Panc1 (cell line): Measurements from ENCODE around the gene EEIG1. TPM values are rescaled to one million over a fixed set of nuclear protein-coding genes. Genes with fewer than 3 reads are reported as not detected.

Source experiments
- ATAC-seq: fragments of 200-7000 bp; cut with Tn5 transposase; 2 replicates; pipeline ENCODE4 v1.9.1; 2020; ENCODE audit warnings: mild to moderate bottlenecking, moderate library complexity
- BruUV-seq: library from RNA; stranded (reverse); fragments of 400-500 nt; replicated peaks from 2 replicates; lab custom pipeline; 2021; lab: Mats Ljungman, UMichigan
- CTCF ChIA-PET: fragments of 300-600 bp; sonication (Branson Sonifier 250); formaldehyde crosslinking; loops from one replicate; lab custom pipeline; 2022; ENCODE audit warnings: antibody characterized with exemption; lab: Charles Lee
- POLR2A ChIA-PET: fragments of 300-600 bp; sonication (Branson Sonifier 250); formaldehyde crosslinking; loops from one replicate; lab custom pipeline; 2022; ENCODE audit warnings: antibody characterized with exemption; lab: Charles Lee
- DNase-seq: peaks from one replicate; pipeline ENCODE4 v3.0.0-alpha.2; 2010; ENCODE audit warnings: low read depth, low spot score
- H3K27ac ChIP-seq: 2 replicates; pipeline ENCODE4 v1.5.1; 2011; ENCODE audit warnings: mild to moderate bottlenecking, low read length, inconsistent platforms
- H3K27me3 ChIP-seq: fragments of 200-500 bp; sonication (Bioruptor generic); 2 replicates; pipeline ENCODE4 v1.6.0; 2014; ENCODE audit warnings: low read length, inconsistent platforms; ENCODE audit not compliant: control insufficient read depth, insufficient read depth
- H3K36me3 ChIP-seq: fragments of 200-500 bp; sonication (Bioruptor generic); 2 replicates; pipeline ENCODE4 v1.5.1; 2014; ENCODE audit warnings: inconsistent platforms, mild to moderate bottlenecking, low read length, moderate library complexity; ENCODE audit not compliant: control insufficient read depth, insufficient read depth
- H3K4me1 ChIP-seq: 2 replicates; pipeline ENCODE4 v1.5.1; 2011; ENCODE audit warnings: inconsistent platforms, mild to moderate bottlenecking, low read length, moderate library complexity; ENCODE audit not compliant: control insufficient read depth, insufficient read depth
- H3K4me3 ChIP-seq, 2 experiments: 2 replicates each; pipeline ENCODE4 v1.5.1; 2011 to 2012; ENCODE audit warnings: low read depth in 2 of 2, low read length in 2 of 2, mild to moderate bottlenecking in 2 of 2, inconsistent platforms in 1 of 2, moderate library complexity in 1 of 2
- H3K9me3 ChIP-seq: fragments of 200-500 bp; sonication (Bioruptor generic); 2 replicates; pipeline ENCODE4 v1.5.1; 2014; ENCODE audit warnings: low read depth, mild to moderate bottlenecking, inconsistent platforms, low read length, moderate library complexity; ENCODE audit not compliant: control insufficient read depth, insufficient read depth
- POLR2AphosphoS5 ChIP-seq: IDR thresholded peaks from 2 replicates; pipeline ENCODE4 v1.6.1; 2012; ENCODE audit warnings: mild to moderate bottlenecking, low read depth, low read length, moderate library complexity
- SIN3A ChIP-seq: IDR thresholded peaks from 2 replicates; pipeline ENCODE4 v1.6.1; 2012; ENCODE audit warnings: low read depth, mild to moderate bottlenecking, low read length, moderate library complexity, borderline replicate concordance; ENCODE audit not compliant: insufficient read depth
- TCF7L2 ChIP-seq: IDR thresholded peaks from 2 replicates; pipeline ENCODE4 v1.6.1; 2011; ENCODE audit warnings: mild to moderate bottlenecking, low read depth, low read length, inconsistent platforms
- in situ Hi-C: cut with HindIII; loops from 2 replicates; pipeline ENCODE4 v1.10.0; 2016; ENCODE audit warnings: low sequenced_read_pairs, low pct_unique_long_range_greater_than_20kb
- intact Hi-C: fragments of 100-400 bp; cut with micrococcal nuclease; formaldehyde crosslinking; loops from one replicate; pipeline ENCODE4 v1.10.0; 2022; ENCODE audit not compliant: unreplicated experiment
- total RNA-seq: library from RNA; stranded (reverse); gene quantifications from one replicate; pipeline ENCODE4 v1.2.1, GENCODE V29; 2021; ENCODE audit not compliant: unreplicated experiment
- TF ChIP-seq, protein P1 (sequence below): fragments of 450-650 bp; IDR thresholded peaks from 2 replicates; pipeline ENCODE4 v1.5.1; 2017; ENCODE audit warnings: mild to moderate bottlenecking
- TF ChIP-seq, protein P2 (sequence below), 2 experiments: IDR thresholded peaks; 2 replicates each; pipeline ENCODE4 v1.6.1; 2011 to 2012; ENCODE audit warnings: low read depth in 2 of 2, control low read depth in 1 of 2, low read length in 1 of 2, mild to moderate bottlenecking in 1 of 2, moderate library complexity in 1 of 2; ENCODE audit not compliant: insufficient read depth in 1 of 2

Gene EEIG1
- total RNA-seq, 1 experiment from 2014 or later, result 361 TPM

DNA sequence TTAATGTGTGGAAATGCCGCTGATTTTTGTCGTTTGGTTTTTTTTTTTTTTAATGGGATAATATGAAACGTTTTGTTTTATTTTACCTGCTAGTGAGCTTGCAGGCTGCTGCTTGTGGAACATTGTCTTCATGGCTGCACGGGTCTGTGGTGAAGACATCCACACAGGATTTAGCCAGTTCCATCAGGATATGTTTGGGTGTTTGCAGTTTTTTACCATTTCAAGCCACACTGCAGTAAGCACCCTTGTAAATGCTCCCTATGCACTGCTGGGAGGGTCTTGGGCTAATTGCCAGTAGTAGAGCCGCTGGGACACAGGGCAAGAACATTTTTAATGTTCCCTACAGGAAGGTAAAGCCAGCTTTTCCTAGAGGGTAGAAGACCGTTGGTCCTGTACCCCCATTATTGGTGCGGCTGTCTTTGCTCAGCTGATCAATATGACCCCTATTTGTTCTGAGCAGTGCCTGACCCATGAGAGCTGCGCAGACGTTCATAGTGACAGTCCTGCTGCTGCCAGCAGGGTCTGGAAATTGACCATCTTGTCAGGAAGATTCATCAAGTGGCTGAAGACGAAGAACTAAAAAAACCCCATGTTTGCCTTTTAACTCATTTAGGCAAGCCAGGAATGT is 20.5 kb upstream of the EEIG1 start:
- H3K4me3 ChIP-seq, result peak overlapping the region in 1 of 2 experiments; percentile 32; a peak in 2 of 4 replicates
- no peak for DNase-seq
- no peaks in the 10 kb centered on the region for H3K9me3 ChIP-seq
- intact Hi-C loops (no loop called here), in situ Hi-C loops (no loop called here)
- POLR2A ChIA-PET, result interaction anchor here (0.6 to 1.4 kb wide), 2 partner anchors 16 to 21 kb away, joined by 3 to 11 read pairs; partner anchors contain the start of gene EEIG1
- H3K4me1 ChIP-seq, result peaks cover 24% of the 10 kb centered on the region
- no peaks in the 10 kb centered on the region for H3K36me3 ChIP-seq
- CTCF ChIA-PET, result interaction anchor here (0.7 kb wide), 1 partner anchor 25 kb away, joined by 3 read pairs; no protein-coding TSS in a partner anchor
- peak; percentile 60 for ATAC-seq
- TF ChIP-seq POLR2AphosphoS5 (no peak), SIN3A (no peak), TCF7L2 (no peak)
- TF ChIP-seq, protein P1, sequence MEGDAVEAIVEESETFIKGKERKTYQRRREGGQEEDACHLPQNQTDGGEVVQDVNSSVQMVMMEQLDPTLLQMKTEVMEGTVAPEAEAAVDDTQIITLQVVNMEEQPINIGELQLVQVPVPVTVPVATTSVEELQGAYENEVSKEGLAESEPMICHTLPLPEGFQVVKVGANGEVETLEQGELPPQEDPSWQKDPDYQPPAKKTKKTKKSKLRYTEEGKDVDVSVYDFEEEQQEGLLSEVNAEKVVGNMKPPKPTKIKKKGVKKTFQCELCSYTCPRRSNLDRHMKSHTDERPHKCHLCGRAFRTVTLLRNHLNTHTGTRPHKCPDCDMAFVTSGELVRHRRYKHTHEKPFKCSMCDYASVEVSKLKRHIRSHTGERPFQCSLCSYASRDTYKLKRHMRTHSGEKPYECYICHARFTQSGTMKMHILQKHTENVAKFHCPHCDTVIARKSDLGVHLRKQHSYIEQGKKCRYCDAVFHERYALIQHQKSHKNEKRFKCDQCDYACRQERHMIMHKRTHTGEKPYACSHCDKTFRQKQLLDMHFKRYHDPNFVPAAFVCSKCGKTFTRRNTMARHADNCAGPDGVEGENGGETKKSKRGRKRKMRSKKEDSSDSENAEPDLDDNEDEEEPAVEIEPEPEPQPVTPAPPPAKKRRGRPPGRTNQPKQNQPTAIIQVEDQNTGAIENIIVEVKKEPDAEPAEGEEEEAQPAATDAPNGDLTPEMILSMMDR, result no peak
- TF ChIP-seq, protein P2, sequence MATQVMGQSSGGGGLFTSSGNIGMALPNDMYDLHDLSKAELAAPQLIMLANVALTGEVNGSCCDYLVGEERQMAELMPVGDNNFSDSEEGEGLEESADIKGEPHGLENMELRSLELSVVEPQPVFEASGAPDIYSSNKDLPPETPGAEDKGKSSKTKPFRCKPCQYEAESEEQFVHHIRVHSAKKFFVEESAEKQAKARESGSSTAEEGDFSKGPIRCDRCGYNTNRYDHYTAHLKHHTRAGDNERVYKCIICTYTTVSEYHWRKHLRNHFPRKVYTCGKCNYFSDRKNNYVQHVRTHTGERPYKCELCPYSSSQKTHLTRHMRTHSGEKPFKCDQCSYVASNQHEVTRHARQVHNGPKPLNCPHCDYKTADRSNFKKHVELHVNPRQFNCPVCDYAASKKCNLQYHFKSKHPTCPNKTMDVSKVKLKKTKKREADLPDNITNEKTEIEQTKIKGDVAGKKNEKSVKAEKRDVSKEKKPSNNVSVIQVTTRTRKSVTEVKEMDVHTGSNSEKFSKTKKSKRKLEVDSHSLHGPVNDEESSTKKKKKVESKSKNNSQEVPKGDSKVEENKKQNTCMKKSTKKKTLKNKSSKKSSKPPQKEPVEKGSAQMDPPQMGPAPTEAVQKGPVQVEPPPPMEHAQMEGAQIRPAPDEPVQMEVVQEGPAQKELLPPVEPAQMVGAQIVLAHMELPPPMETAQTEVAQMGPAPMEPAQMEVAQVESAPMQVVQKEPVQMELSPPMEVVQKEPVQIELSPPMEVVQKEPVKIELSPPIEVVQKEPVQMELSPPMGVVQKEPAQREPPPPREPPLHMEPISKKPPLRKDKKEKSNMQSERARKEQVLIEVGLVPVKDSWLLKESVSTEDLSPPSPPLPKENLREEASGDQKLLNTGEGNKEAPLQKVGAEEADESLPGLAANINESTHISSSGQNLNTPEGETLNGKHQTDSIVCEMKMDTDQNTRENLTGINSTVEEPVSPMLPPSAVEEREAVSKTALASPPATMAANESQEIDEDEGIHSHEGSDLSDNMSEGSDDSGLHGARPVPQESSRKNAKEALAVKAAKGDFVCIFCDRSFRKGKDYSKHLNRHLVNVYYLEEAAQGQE (IDR thresholded peaks at IDR 0.05; ENCODE audit: insufficient read depth in 1 of 2, low read depth in 2 of 2, low read length in 1 of 2), result no peak
- no peaks in the 10 kb centered on the region for H3K27me3 ChIP-seq
- BruUV-seq, result no TSS peak
- H3K27ac ChIP-seq, result peak overlapping the region; percentile 89

DNA sequence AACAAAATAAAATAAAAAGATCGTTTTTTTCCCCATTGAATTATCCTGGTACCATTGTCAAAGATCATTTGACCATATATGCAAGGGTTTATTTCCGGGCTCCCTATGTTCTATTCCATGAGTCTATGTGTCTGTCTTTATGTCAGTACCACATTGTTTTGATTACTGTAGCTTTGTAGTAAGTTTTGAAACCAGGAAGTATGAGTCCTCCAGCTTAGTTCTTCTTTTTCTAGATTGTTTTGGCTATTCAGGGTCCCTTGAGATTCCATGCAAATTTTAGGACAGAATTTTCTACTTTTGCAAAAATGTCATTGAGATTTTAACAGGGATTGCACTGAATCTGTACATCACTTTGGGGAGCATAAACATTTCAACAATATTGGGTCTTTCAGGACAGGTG is 18.7 kb upstream of the EEIG1 start:
- ATAC-seq, result no peak
- DNase-seq, result no peak
- H3K27ac ChIP-seq, result peak overlapping the region; percentile 89; the same call in 1 of the 2 replicates
- no peaks in the 10 kb centered on the region for H3K27me3 ChIP-seq
- TF ChIP-seq SIN3A, result no peak
- intact Hi-C loops (no loop called here), in situ Hi-C loops (no loop called here)
- H3K36me3 ChIP-seq, result no peaks in the 10 kb centered on the region
- peaks cover 18% of the 10 kb centered on the region for H3K4me1 ChIP-seq
- no peaks in the 10 kb centered on the region for H3K9me3 ChIP-seq
- H3K4me3 ChIP-seq, result no peak overlapping the region
- BruUV-seq, result no TSS peak
- ChIA-PET POLR2A (no interaction called here), CTCF (interaction anchor here (1.2 kb wide), 1 partner anchor 57 kb away, joined by 5 read pairs; no protein-coding TSS in a partner anchor)

DNA sequence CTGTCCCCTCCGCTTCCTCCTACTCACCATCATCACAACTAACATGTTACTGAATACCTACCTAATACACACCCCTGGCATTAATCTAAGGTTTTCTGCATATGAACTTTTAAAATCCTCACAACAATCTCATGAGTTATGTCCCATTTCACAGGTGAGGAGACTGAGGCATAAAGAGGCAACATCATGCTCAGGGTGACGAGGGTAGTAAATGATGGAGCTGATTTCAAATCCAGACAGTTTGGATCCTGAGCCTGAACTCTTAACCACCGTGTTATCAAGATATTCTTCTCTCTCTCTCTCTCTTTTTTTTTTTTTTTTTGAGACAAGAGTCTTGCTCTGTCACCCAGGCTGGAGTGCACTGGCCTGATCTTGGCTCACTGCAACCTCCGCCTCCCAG is 12.9 kb upstream of the EEIG1 start:
- DNase-seq (no peak), ATAC-seq (no peak)
- peak overlapping the region; percentile 73 for H3K27ac ChIP-seq
- ChIA-PET CTCF (no interaction called here), POLR2A (interaction anchor here (0.6 to 0.8 kb wide), 3 partner anchors 8 to 37 kb away, joined by 4 to 9 read pairs (median 7); no protein-coding TSS in a partner anchor)
- no peaks in the 10 kb centered on the region for H3K27me3 ChIP-seq
- TF ChIP-seq SIN3A (no peak), POLR2AphosphoS5 (no peak), TCF7L2 (no peak)
- TF ChIP-seq, protein P1, result no peak
- TF ChIP-seq, protein P2 (IDR thresholded peaks at IDR 0.05; ENCODE audit: insufficient read depth in 1 of 2, low read depth in 2 of 2, low read length in 1 of 2), result no peak
- H3K36me3 ChIP-seq, result no peaks in the 10 kb centered on the region
- intact Hi-C loops (no loop called here), in situ Hi-C loops (no loop called here)
- no peaks in the 10 kb centered on the region for H3K9me3 ChIP-seq
- H3K4me3 ChIP-seq, result no peak overlapping the region
- peaks cover 13% of the 10 kb centered on the region for H3K4me1 ChIP-seq
- BruUV-seq, result no TSS peak
